NCI-H1930 (cell line): ENCODE measurements around the gene DAW1.
"Not testable (repeated sequence)": the region's sequence is repeated elsewhere in the genome, so short reads cannot be mapped to it uniquely, and the experiment has no call there.

Source experiments
- DNase-seq, 2 experiments: peaks; one replicate each; lab custom pipeline; 2025; lab: John Stamatoyannopoulos, UW

Gene DAW1

GRCh38 chr2:227871375-227871791 lies at the start of gene DAW1:
DAW1 (plus strand) TSS chr2:227871631; CDS start chr2:227871690, 59 bp downstream.
- DNase-seq: peak; percentile 46 to 59

DNA sequence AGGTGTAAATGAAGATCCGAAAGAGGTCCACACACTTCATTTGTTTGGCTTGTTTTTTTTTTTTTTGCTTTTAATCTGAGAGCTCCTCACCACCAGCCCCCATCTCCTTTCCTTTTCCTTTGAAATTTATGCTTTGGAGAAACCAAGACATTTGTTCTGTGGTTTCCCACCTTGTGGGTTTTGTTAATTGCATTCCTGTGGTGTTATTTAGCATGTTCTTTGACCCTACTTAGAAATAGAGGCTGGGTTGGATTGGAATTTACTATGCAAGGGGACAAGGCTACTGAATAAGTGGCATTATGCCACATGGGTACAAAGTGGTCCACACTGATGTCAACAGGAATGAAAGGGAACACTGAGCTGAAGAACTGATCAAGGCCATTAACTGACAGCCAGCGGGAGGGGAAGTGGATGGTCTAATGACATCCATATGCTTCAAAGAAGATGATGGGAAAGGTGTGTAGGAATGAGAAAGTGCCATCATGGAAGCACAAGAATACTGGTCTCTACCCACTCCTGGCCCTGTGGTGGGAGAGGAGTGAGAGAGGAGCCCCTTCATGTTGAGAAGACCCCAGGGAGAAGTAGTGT lies 48.9 kb upstream of the DAW1 start:
- no peak for DNase-seq

- DNase-seq: no peak
These were observed 47.5 kb upstream of the DAW1 start for GRCh38 chr2:227823922-227824321.

DNA sequence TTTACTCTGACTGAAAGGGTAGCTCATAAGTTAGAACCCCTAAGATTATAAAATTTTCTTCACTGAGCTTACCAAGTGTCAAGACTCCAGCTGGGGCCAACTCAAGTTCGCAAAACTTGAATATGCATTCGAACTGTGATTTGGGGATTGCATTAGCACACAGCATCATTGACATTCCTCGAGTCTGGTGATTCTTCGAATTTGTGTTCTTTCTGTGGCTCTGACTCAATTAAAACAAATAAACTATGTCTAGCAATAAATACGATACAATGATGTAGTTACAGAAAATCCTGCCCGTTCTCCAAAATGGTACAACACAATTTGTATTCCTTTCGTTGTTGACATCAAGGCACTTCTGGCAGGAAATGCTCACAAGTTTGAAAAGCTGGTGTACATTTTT lies 46.7 kb upstream of the DAW1 start:
- no peak for DNase-seq

DNA sequence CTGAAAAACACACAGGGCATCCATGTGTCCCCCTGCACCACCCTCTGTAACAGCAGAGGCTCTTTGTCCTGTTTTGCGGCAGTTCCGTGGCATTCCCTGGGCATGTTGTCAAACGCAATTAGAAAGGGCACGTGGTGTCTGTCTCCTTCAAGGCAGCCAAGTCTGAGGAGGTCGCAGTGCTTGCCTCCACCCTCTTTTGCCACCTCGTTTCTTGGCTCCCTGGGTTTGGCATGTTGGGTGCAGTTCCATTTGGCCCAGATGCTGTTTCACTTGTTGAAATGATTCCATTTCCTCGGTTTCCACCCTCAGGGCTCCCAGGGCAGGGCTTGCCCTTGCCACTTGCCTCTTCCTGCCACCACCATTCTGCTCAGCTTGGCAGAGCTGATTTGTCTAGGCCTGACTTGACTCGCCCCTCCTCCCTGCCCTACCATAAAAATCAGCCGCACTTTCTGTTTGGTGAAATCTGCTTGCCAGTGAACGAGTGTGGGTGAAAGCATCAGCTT lies 45.4 kb upstream of the DAW1 start:
- no peak for DNase-seq

DNA sequence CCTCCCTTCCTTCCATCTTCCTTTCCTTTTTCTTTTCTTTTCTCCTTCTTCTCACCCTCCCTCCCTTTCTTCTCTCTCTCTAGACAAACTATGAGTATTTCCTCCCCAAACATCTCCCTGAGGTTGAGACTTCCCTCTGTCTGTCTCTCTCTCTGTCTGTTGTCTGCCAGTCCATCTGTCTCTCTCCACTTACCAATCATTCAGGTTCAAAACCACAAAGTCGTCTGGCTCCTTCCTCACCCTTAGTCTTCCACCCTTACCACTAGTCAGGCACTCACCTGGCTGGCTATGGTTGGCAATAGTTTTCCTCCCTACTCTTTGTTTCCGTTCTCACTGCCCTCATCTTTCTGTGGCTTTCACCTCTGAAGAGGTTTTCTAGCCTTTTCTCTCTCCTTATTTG lies 44.9 kb upstream of the DAW1 start:
- DNase-seq: no peak

DNA sequence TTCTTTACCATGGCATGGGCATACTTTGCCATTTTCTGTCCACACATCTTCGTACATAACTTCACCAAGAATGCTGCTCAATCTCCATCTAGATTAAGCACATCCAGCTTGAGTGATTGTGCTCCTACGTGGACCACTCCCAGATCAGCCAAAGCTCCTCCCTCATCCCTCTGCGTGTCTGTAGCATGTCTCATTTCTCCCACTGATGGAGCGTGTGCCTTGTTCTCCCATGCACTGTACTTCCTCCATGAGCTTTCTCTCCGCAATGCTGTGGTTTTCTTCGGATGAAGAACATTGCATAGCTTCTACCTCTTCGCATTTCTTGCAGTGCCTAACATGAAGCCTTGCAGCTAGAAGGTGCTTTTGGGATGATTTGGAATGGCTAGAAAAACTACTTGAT lies 44.3 kb upstream of the DAW1 start:
- no peak for DNase-seq

DNA sequence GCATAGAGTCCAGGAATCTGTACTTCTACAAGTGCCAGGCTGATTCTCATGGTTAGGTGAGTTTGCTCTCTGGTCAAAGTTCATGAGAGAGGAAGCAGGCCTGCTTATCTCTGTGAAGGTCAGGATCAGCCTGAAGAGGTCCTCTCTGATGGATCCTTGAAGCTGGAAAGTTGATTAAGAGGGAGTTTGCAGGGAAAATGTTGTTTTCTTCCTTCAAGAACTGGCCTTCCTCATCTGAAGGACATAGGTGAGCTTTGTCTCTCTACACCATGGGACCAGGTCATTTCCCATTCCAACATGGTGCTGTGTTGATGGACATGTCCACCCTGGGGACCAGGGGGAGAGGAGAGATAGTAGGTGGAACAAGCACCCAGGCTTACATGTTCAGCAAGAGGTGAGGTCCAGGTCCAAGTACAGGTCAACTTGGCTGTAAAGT lies 42.9 kb upstream of the DAW1 start:
- DNase-seq: no peak

GRCh38 chr2:227829337-227829736 lies 42.1 kb upstream of the DAW1 start:
- DNase-seq: no peak

GRCh38 chr2:227834423-227834822 lies 37.0 kb upstream of the DAW1 start:
- no peak for DNase-seq

DNA sequence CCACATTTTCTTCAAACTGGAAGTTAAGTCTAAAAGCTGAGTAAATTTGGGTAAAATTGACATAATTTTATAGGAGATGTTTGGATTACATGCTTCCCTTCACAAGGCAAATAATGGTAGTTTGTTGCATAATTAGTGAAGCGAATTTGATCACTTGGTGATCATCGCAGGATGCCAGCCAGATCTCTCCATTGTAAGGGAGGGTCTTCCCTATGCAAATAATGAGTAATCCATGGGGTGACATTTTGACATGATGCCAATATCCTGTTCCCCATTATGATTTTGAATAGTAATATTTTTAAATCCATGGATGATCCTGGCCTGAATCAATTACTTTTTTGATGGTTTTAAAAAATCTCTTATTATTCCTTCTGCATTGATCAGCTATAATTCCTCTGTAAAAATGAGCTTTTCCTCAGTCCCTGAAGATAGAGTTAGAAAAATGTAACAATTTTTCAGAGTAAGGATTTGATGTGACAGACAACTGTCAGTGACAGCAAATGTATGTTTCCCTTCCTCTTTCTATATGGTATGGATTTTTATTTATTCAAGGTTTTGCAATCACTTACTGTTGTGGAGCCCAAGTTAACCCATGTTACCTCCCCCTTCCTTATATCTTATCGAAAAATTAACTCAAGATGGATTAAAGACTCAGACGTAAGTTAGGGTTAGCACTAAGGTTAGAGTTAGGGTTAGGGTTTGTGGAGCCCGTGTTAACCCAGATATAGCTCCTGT lies 36.3 kb upstream of the DAW1 start:
- DNase-seq: no peak

DNA sequence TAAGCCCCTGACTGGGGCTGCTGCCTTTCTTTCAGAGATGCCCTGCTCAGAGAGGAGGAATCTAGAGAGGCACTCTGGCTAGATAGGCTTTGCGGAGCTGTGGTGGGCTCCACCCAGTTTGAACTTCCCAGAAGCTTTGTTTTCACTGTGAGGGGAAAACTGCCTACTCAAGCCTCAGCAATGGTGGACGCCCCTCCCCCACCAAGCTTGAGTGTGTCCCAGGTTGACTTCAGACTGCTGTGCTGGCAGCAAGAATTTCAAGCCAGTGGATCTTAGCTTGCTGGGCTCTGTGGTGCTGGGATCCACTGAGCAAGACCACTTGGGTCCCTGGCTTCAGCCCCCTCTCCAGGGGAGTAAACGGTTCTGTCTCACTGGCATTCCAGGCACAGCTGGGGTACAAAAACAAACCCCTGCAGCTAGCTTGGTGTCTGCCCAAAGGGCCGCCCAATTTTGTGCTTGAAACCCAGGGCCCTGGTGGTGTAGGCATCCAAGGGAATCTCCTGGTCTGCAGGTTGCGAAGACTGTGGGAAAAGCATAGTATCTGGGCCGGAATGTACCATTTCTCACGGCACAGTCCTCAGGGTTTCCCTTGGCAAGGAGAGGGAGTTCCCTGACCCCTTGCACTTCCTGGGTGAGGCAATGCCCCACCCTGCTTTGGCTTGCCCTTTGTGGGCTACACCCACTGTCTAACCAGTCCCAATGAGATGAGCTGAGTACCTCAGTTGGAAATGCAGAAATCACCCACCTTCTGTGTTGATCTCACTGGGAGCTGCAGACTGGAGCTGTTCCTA lies 31.9 kb upstream of the DAW1 start:
- not testable (repeated sequence) for DNase-seq

GRCh38 chr2:227846831-227847230 lies 24.6 kb upstream of the DAW1 start:
- no peak for DNase-seq

GRCh38 chr2:227848146-227848545 lies 23.3 kb upstream of the DAW1 start:
- DNase-seq: no peak

DNA sequence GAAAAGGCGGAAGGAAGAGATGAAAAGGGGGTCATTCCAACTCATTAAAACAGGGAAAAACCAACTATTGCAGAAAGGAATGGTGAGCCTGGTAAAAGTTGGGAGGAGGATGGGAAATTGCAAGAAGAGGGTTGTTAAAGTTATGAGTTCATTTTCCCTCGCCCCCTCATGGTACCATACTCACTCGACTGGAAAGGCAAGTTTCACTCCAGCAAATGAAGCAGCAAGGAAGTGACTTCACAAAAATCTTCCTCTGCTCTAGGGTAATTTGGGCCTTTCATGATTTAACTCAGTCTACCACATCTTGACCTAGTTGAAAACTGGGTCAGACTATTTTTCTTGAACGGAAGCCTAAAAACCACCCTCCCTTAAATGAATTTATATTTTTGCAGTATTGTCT lies 22.8 kb upstream of the DAW1 start:
- DNase-seq: no peak

- no peak for DNase-seq
These were observed 21.5 kb upstream of the DAW1 start for GRCh38 chr2:227849906-227850305.

DNA sequence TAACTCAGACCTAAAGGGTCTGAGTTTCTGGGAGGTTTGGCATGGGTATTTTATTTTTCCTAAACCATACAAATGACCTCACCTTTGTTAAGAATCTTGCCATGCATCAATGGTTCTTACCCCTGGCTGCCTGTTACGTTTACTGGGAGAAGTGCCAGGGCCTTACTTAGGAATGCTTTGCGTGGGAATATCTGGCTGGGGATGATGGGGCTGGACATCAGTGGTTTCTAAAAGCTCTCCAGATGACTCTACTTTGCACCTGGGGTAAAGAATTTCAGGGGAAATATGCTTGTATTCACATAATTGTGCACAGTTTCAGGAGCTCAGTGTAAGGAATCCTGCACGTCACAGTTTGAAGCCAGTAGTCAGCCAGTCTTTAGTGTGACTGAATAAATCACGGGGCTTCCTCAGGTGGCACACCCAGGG lies 18.2 kb upstream of the DAW1 start:
- DNase-seq: no peak

DNA sequence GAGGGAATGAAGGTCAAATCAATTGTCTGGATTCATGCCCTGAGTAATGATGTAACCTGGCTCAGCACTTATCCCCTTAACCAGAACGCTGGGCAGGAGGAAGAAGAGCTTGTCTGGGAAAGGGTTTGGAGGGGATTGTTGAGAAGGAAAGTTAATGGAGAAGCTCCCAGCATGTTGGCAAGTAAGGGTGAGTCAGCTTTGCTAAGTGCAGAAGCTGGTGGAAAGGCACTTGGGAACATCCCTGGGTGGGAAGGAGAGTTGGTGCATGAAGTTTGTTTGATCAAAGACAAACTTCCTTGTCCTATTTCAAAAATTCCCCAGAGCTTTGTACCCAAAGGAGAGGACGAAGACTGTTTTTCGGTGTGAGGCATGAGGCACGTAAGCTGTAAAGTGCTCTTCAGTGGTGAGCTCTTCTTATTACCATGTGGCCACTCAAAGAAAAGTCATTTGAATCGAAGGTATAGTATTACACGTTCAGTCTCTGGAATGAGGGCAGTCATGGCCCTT lies 17.6 kb upstream of the DAW1 start:
- DNase-seq: no peak

DNA sequence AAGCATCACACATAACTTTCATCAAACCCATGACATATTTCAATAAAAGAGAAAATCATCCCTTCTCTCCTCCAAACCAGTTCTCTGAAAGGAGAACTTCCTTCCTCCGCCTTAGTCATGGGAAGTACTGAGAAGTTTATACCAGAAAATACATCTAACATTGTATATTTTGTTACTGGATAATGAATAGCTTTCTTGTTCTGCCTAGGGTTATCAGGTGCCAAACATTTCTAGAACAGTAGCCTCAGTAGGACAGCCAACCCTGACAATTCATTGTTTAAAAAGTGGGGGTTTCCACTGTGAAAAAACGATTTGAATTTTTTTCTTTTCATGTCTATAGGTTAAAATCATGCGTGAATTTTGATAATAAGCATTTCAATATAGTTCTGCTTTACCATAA lies 16.0 kb upstream of the DAW1 start:
- DNase-seq: no peak

- no peak for DNase-seq
These were observed 14.7 kb upstream of the DAW1 start for GRCh38 chr2:227856697-227857096.

DNA sequence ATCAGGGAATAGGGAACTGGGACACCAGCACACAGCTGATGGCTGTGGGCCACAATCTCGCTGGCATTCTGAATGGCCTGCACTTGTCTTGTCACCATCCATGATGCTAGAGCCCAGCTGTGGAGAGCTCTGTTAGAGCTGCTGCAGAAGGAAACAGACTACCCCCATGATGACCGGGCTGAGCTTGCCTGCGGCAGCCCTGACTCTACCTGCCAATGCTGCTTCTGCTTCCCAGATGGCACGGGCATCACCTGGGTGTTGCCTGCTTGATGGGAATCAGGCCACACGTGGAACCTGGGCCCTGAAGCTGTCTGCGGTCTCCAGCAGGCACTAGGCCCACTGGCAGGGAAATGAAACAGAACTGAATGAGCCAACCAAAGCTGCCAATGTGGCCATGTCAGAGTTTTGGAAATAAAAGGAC lies 11.2 kb upstream of the DAW1 start:
- no peak for DNase-seq

- no peak for DNase-seq
These were observed 10.4 kb upstream of the DAW1 start for GRCh38 chr2:227861011-227861410.
